Retina (tissue), 1 donor: ENCODE results near the gene TXNIP.

Source experiments
- DNase-seq: peaks from one replicate; pipeline ENCODE4 v3.0.0-alpha.2; 2016

TXNIP gene

GRCh38 chr1:146010126-146010738, 13.9 kb upstream of the TXNIP start:
- no peak for DNase-seq

GRCh38 chr1:146007489-146008133, 11.2 kb upstream of the TXNIP start:
- DNase-seq, result no peak

GRCh38 chr1:146001709-146002108, 5.3 kb upstream of the TXNIP start:
- DNase-seq, result no peak

- no peak for DNase-seq
These were observed 3.1 kb upstream of the TXNIP start for GRCh38 chr1:145999321-146000024.

- DNase-seq, result no peak
These were observed 1.3 kb upstream of the TXNIP start for GRCh38 chr1:145997718-145998023.

- no peak for DNase-seq
These were observed 788 bp upstream of the TXNIP start for GRCh38 chr1:145997016-145997717.

GRCh38 chr1:145995964-145996432, 381 bp downstream of the TXNIP start:
- DNase-seq, result no peak

- no peak for DNase-seq
These were observed 1.1 kb downstream of the TXNIP start for GRCh38 chr1:145995148-145995881.

- DNase-seq, result no peak
These were observed 1.8 kb downstream of the TXNIP start for GRCh38 chr1:145994391-145995120.

GRCh38 chr1:145993618-145994390, 2.6 kb downstream of the TXNIP start:
- DNase-seq, result no peak

GRCh38 chr1:145992958-145993617, 3.3 kb downstream of the TXNIP start:
- no peak for DNase-seq

- no peak for DNase-seq
These were observed 3.9 kb downstream of the TXNIP start for GRCh38 chr1:145992502-145992936.

GRCh38 chr1:145991735-145992412, 4.5 kb downstream of the TXNIP start:
- peak; percentile 26 for DNase-seq

- DNase-seq, result no peak
These were observed 6.0 kb downstream of the TXNIP start for GRCh38 chr1:145990249-145990855.

- no peak for DNase-seq
These were observed 7.6 kb downstream of the TXNIP start for GRCh38 chr1:145988773-145989172.

GRCh38 chr1:145987926-145988325, 8.5 kb downstream of the TXNIP start:
- DNase-seq, result no peak

GRCh38 chr1:145986551-145986950, 9.8 kb downstream of the TXNIP start:
- DNase-seq, result no peak

- no peak for DNase-seq
These were observed 10.6 kb downstream of the TXNIP start for GRCh38 chr1:145985502-145986439.

- no peak for DNase-seq
These were observed 11.3 kb downstream of the TXNIP start for GRCh38 chr1:145985129-145985501.
